Mononuclear cell (primary cell): ENCODE measurements around the gene FKBP1A. TPM values are rescaled to one million over a fixed set of nuclear protein-coding genes. Genes with fewer than 3 reads are reported as not detected.

Source experiments
- H3K27me3 ChIP-seq: 2 replicates; pipeline ENCODE4 v1.6.0; 2011; ENCODE audit warnings: low read length, control low read depth; ENCODE audit not compliant: insufficient read depth
- H3K4me1 ChIP-seq: 2 replicates; pipeline ENCODE4 v1.5.1; 2011; ENCODE audit warnings: mild to moderate bottlenecking, low read length, control low read depth; ENCODE audit not compliant: insufficient read depth
- H3K4me3 ChIP-seq: 2 replicates; pipeline ENCODE4 v1.5.1; 2011; ENCODE audit warnings: mild to moderate bottlenecking, low read length, moderate library complexity
- H3K9me3 ChIP-seq: 2 replicates; pipeline ENCODE4 v1.5.1; 2011; ENCODE audit warnings: low read depth, mild to moderate bottlenecking, control low read depth, low read length
- total RNA-seq: library from RNA; depleted of rRNA; stranded (reverse); fragments of >200 nt; gene quantifications from one replicate; pipeline ENCODE4 v1.2.3, GENCODE V29; 2012

The FKBP1A gene
- total RNA-seq, 1 donor, result 102 TPM

- Histone ChIP-seq H3K4me1 (peaks cover 7% of the 10 kb centered on the region), H3K9me3 (no peaks in the 10 kb centered on the region), H3K27me3 (no peaks in the 10 kb centered on the region), H3K4me3 (no peak overlapping the region)
Observed at GRCh38 chr20:1320016-1320415, 72.8 kb downstream of the FKBP1A start.

GRCh38 chr20:1319462-1319861, 73.4 kb downstream of the FKBP1A start:
- Histone ChIP-seq H3K4me1 (peaks cover 1% of the 10 kb centered on the region), H3K4me3 (no peak overlapping the region), H3K9me3 (no peaks in the 10 kb centered on the region), H3K27me3 (no peaks in the 10 kb centered on the region)

- H3K9me3 ChIP-seq, result no peaks in the 10 kb centered on the region
- no peaks in the 10 kb centered on the region for H3K27me3 ChIP-seq
- H3K4me1 ChIP-seq, result no peaks in the 10 kb centered on the region
- H3K4me3 ChIP-seq, result no peak overlapping the region
Observed at GRCh38 chr20:1319051-1319450, 73.8 kb downstream of the FKBP1A start.

Other genes with a start within 250 kb of the FKBP1A start
- not detected for gene TMEM74B, start 208.1 kb downstream of the FKBP1A start, total RNA-seq
- gene C20orf202, start 189.6 kb downstream of the FKBP1A start, total RNA-seq, result not detected
- 0.10 TPM for gene RAD21L1, start 167.0 kb downstream of the FKBP1A start, total RNA-seq
- 9.7 TPM for gene SNPH, start 126.8 kb downstream of the FKBP1A start, total RNA-seq
- 0.42 TPM for gene SDCBP2, start 63.9 kb downstream of the FKBP1A start, total RNA-seq
- 28.1 TPM for gene NSFL1C, start 73.8 kb upstream of the FKBP1A start, total RNA-seq
- gene SIRPB2, start 98.4 kb upstream of the FKBP1A start, total RNA-seq, result 8.8 TPM
- gene SIRPD, start 164.7 kb upstream of the FKBP1A start, total RNA-seq, result 0.42 TPM
- 22.8 TPM for gene SIRPB1, start 227.0 kb upstream of the FKBP1A start, total RNA-seq